Measurements from ENCODE around the gene SORL1-AS1. TPM values are rescaled to one million over a fixed set of nuclear protein-coding genes. Genes with fewer than 3 reads are reported as not detected.

Gene SORL1-AS1

GRCh38 chr11:121394785-121395184 is 58.0 kb downstream of the SORL1-AS1 start:
- intact Hi-C loops (cut with micrococcal nuclease), result no loop called here
- H3K36me3 Mint-ChIP-seq (ENCODE audit: low read depth), result no peaks in the 10 kb centered on the region
- H3K27ac Mint-ChIP-seq, result no peak overlapping the region
- TF ChIP-seq CTCF (IDR thresholded peaks at IDR 0.05), result no peak
- no peaks in the 10 kb centered on the region for H3K9me3 Mint-ChIP-seq
- DNase-seq (no peak), ATAC-seq (ENCODE audit: low read depth) (peak; percentile 47)
- H3K4me1 Mint-ChIP-seq, result peaks cover 17% of the 10 kb centered on the region
- ChIA-PET POLR2A (no interaction called here), CTCF (no interaction called here)
- no peaks in the 10 kb centered on the region for H3K27me3 Mint-ChIP-seq
- H3K4me3 Mint-ChIP-seq, result no peak overlapping the region

GRCh38 chr11:121393855-121394254 is 58.9 kb downstream of the SORL1-AS1 start:
- DNase-seq (no peak), ATAC-seq (ENCODE audit: low read depth) (no peak)
- Mint-ChIP-seq H3K27ac (no peak overlapping the region), H3K9me3 (no peaks in the 10 kb centered on the region), H3K4me3 (no peak overlapping the region), H3K4me1 (peaks cover 17% of the 10 kb centered on the region), H3K27me3 (no peaks in the 10 kb centered on the region), H3K36me3 (ENCODE audit: low read depth) (no peaks in the 10 kb centered on the region)
- intact Hi-C loops (cut with micrococcal nuclease), result no loop called here
- ChIA-PET CTCF (no interaction called here), POLR2A (interaction anchor here (0.6 kb wide), 1 partner anchor 31 kb away, joined by 5 read pairs; no protein-coding TSS in a partner anchor)
- no peak for TF ChIP-seq CTCF (IDR thresholded peaks at IDR 0.05)

GRCh38 chr11:121391914-121392313 is 60.9 kb downstream of the SORL1-AS1 start:
- TF ChIP-seq CTCF (IDR thresholded peaks at IDR 0.05), result no peak
- no peaks in the 10 kb centered on the region for H3K9me3 Mint-ChIP-seq
- DNase-seq (no peak), ATAC-seq (ENCODE audit: low read depth) (no peak)
- no peaks in the 10 kb centered on the region for H3K27me3 Mint-ChIP-seq
- H3K27ac Mint-ChIP-seq, result no peak overlapping the region
- H3K4me3 Mint-ChIP-seq, result no peak overlapping the region
- no peaks in the 10 kb centered on the region for H3K36me3 Mint-ChIP-seq (ENCODE audit: low read depth)
- intact Hi-C loops (cut with micrococcal nuclease), result no loop called here
- CTCF ChIA-PET, result no interaction called here
- POLR2A ChIA-PET, result no interaction called here
- peaks cover 17% of the 10 kb centered on the region for H3K4me1 Mint-ChIP-seq

- TF ChIP-seq CTCF (IDR thresholded peaks at IDR 0.05), result no peak
- Mint-ChIP-seq H3K36me3 (ENCODE audit: low read depth) (no peaks in the 10 kb centered on the region), H3K9me3 (no peaks in the 10 kb centered on the region), H3K27me3 (no peaks in the 10 kb centered on the region), H3K27ac (no peak overlapping the region), H3K4me3 (no peak overlapping the region), H3K4me1 (peaks cover 15% of the 10 kb centered on the region)
- no peak for ATAC-seq (ENCODE audit: low read depth)
- CTCF ChIA-PET, result no interaction called here
- POLR2A ChIA-PET, result no interaction called here
- intact Hi-C loops (cut with micrococcal nuclease), result no loop called here
- no peak for DNase-seq
Measured at GRCh38 chr11:121389651-121390050, 63.1 kb downstream of the SORL1-AS1 start.

Other genes with a start within 250 kb of the SORL1-AS1 start
- gene SC5D, start 160.2 kb downstream of the SORL1-AS1 start, total RNA-seq, result 35.2 and 40.4 TPM in 2 replicates
- 159 and 180 TPM in 2 replicates for gene SORL1, start 653 bp downstream of the SORL1-AS1 start, total RNA-seq